ENCODE data around the gene SYNC.
"Not testable (repeated sequence)": the region's sequence is repeated elsewhere in the genome, so short reads cannot be mapped to it uniquely, and the experiment has no call there.

Gene SYNC

DNA sequence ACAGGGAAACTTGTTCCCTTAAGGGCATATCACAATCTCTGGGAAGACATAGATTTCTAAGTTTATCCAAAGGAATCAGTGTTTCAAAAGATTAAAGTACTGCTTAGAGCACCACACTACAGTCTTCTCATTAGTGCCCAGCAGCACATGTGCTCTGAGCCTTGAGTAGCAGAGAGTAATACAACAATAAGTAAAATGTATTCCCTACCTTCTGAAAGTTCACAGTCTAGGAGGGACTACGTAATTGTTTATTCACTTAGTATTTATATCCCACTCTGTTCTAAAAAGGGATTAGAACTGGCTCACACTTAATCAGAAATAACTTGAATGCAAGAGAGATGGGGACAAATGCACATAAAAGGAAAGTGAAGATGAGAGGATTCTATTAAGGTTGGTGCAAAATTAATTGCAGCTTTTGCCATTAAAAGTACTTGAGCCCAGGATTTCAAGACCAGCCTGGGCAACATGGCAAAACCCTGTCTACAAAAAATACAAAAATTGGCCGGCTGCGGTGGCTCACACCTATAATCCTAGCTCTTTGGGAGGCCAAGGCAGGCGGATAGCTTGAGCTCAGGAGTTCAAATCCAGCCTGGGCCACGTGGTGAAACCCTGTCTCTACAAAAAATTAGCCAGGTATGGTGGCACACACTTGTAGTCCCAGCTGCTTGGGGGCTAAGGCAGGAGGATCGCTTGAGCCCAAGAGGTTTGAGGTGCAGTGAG, 9.0 kb downstream of the SYNC start:
- FAIRE-seq (no peak), DNase-seq (ENCODE audit: low spot score) (no peak)

DNA sequence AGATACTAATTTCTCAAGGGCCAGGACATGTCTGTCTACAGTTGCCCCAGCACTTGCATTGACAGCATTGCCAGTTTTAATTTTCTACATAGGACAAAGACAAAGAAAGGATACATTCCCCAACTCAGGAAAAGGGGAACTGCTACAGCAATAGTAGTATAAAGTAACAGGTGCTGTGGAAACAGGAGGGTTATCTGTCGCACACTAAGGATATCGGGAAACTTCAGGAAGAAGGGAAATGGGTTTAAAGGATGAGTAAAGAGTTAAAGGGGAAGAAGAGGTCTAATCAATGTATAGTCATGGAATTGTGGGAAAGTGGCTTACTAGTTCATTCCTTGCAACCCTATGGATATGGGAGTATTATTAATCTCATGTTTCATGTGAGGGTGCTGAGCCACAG, 16.2 kb downstream of the SYNC start:
- DNase-seq (ENCODE audit: low spot score) (no peak), FAIRE-seq (no peak)

DNA sequence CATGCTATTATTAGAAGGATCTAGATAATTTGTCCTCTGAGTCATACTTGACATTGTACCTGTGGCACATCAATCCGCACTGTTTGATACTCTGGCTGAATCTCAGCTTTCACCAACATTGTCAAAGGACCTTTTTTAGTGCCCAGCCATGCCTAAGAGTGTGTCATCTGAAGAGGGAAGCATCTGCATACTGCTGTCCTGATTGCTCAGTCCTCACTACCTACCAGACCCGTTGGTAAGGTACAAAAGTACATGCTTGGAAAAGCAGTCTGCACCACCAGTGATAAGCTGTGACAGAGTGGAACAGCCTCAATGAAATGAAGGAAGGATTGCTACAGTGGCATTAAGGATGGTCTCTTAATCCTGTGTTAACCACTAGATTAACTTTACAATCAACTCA, 17.1 kb downstream of the SYNC start:
- FAIRE-seq, result no peak
- no peak for DNase-seq (ENCODE audit: low spot score)

DNA sequence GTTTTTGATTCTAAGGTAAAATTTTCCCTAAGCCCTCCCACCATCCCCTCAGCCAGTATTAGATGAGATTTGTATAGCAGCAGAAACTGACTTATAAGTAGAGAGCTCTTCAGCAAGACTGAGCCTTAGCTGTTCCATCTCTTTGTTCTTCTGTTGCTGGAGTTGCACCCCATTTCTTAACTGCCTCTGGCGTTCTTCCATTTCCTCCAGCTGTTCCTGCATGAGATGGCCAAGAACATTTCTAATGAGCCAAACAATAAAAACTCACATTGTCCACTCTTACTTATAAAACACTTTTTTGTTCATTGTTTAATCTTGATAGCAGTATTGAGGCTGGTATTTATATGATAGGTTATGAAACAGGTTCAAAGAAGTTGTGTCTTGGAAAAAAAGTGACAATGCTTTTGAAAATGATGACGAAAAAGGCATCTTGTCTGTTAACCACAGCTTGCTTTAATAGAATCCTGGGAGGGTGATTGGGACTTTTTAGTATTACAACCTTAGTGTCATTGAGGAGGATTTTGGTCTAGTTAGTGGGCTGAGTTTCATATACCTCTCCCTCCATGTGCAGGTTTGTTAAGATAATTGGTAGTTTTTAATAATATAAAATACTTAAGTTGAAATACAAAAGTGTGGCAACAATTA, 18.3 kb downstream of the SYNC start:
- DNase-seq (ENCODE audit: low spot score) (no peak), FAIRE-seq (no peak)

DNA sequence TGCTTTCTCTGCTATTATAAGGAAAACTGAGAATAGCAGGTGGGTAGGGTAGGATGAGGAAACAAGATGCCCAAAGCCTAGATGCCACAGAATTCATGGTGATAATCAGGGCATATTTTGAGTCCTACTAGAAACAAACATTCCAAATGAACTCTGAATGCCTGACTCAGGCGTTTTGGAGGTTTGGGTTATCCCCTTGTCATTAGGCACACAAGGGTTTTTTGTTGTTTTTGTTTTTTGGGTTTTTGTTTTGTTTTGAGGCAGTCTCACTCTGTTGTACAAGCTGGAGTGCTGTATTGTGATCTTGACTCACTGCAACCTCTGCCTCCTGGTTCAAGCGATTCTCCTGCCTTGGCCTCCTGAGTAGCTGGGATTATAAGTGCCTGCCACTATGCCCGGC, 19.2 kb downstream of the SYNC start:
- FAIRE-seq (no peak), DNase-seq (ENCODE audit: low spot score) (no peak)

DNA sequence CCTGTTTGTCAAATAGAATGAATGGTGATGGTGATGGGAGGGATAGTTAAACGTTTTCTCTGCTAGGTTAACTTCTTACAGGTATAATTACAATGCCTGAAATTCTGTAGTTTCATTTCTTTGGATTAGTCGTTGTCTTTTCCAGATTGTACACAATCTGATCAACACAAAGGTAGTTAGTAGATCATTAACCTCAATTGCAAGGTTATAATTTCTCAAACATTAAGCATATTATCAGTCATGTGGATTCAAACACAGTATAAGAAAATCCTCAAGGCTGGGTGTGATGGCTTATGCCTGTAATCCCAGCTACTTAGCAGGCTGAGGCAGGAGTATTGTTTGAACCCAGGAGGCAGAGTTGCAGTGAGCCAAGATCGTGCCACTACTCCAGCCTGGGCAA, 20.6 kb downstream of the SYNC start:
- FAIRE-seq, result no peak
- no peak for DNase-seq (ENCODE audit: low spot score)

DNA sequence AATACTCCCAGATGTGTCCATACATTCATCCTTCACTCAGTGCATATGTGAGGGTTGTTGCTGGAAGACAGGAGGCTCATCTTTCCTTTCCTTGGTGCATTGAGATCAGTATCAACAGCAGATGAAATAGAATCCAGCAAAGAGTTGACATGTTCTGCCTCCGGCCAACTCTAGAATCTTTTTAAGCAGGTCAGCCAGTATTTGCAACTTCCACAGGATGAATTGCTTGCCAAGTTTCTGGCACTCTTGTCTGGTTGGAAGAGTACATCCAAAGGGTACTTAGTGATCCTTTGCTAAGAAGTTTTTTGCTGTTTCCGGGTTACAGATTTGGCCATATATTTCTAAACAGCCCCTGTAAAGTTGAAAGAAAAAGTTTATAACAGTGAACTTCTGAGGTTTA, 21.1 kb downstream of the SYNC start:
- no peak for DNase-seq (ENCODE audit: low spot score)
- FAIRE-seq, result no peak

DNA sequence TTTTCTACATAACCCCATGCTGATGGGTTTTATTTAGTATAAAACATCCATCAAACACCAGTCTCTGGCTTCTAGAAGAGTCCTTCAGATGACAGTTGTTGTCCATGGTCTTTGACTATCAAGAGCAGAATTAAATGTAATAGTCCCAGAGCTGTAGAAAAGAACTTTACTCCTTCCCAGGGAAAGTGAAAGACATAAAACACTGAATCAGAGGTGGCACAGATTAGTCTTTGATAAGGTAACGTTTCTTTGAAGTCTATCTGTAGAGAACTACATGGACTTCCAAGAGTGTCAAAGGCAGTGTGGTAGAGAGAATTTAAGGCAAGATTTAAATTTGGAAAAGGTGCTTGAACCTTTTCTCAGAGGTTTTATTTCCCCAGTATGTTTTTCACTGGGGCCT, 21.9 kb downstream of the SYNC start:
- DNase-seq (ENCODE audit: low spot score), result no peak
- FAIRE-seq, result no peak

DNA sequence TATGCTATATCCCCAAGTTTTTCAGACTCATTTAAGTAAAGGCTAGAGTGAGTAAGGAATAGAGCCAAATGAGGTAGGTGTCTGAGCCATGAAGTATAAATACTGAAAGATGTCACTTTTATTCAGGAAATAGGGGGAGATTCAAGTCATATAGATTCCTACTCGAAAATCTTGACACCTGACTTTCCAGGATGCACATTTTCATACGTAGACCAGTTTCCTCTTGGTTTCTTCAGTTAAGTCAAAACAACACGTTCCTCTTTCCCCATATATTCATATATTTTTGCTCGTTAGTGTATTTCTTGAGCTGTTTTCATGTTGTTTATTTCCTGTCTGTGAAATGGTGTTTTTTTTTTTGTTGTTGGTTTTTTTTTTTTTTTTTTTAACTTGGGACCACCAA, 22.6 kb downstream of the SYNC start:
- not testable (repeated sequence) for DNase-seq (ENCODE audit: low spot score); FAIRE-seq

DNA sequence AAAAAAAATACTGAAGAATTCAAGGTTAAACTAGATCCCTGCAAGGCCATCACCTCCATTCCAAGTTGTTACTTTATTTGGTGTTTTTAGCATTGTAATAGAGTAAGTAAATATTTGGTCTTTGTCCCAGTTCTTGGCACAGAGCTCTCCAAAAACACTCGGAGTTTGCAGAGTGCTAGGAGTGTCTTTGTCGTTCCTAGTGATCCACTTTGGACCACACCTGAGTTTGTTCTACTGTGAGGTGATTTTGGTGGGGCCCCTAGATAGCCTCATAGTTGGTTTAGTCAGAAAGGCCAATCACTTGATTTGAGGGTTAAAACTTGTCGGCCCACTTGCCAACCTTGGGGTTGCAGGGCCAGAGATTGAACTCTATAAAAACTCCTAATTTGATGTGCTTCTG, 25.6 kb downstream of the SYNC start:
- no peak for DNase-seq (ENCODE audit: low spot score)
- no peak for FAIRE-seq

DNA sequence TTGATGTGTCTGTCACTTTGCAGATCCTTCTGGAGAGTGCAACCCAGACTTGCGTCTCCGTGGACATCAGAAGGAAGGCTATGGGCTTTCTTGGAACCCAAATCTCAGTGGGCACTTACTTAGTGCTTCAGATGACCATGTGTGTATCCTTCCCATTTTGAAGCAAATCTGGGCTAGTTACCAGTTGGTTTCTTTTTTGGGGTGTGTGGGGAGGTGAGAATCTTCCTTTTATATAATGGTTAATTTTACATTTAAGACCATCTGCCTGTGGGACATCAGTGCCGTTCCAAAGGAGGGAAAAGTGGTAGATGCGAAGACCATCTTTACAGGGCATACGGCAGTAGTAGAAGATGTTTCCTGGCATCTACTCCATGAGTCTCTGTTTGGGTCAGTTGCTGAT, 33.9 kb downstream of the SYNC start:
- not testable (repeated sequence) for DNase-seq (ENCODE audit: low spot score); FAIRE-seq

DNA sequence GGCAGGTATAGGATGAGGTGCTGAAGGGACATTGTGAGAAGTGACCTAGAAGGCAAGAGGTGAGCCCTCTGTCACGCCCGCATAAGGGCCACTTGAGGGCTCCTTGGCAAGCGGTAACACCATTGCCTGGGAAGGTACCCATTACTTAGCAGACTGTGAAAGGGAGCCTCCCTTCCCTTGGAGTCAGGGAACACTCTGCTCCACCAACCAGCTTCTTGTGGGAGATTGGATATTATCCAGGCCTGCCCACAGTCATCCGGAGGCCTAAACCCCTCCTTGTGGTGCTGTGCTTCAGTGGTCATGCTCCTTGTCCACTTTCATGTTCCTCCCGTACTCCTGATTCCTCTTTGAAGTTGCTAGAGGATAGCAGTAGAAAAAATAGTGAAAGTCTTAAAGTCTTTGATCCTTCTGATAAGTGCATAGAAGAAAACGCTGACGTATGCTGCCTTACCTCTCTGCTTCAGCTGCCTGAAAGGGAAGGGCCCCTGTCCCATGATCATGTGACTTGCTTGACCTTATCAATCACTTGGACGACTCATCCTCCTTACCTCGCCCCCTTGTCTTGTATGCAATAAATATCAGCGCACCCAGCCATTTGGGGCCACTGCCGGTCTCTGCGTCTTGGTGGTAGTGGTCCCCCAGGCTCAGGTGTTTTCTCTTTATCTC, 35.5 kb downstream of the SYNC start:
- DNase-seq (ENCODE audit: low spot score) (no peak), FAIRE-seq (no peak)

DNA sequence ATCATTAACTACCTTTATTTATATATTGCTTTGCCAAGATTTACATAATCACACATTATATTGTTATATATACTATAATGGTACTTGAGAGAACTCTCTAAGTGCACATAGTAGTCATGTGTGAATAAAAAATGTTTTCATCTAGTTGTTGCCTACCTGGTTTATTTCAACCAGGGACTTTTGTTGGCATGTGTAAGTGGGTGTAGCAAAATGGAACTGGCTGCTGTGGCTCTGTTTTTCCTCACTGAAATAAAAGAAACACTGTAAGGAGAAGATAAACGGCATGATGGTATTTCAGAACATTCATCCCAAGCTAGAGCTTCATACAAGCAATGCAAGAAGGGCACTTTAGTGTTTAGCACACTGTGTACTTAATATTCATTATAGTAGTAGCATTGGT, 36.7 kb downstream of the SYNC start:
- DNase-seq (ENCODE audit: low spot score) (no peak), FAIRE-seq (no peak)

DNA sequence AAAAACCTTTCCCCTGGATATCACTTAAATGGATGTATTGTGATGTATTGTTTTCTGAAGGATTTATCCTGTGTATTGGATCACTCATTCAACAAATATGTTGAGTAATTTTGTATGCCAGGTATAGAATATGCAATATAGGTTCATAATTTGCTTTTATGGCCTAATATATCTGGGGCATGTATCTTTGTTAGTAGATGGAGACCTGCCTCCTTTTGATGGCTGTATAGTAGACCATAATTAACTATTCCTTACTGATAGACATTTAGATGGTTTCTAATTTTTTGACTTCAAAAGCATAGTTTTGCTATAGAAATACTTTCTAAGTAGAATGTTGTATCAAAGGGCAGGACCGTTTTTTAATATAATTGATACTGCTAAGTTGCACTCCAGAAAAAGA, 43.0 kb downstream of the SYNC start:
- no peak for FAIRE-seq
- DNase-seq (ENCODE audit: low spot score), result no peak

DNA sequence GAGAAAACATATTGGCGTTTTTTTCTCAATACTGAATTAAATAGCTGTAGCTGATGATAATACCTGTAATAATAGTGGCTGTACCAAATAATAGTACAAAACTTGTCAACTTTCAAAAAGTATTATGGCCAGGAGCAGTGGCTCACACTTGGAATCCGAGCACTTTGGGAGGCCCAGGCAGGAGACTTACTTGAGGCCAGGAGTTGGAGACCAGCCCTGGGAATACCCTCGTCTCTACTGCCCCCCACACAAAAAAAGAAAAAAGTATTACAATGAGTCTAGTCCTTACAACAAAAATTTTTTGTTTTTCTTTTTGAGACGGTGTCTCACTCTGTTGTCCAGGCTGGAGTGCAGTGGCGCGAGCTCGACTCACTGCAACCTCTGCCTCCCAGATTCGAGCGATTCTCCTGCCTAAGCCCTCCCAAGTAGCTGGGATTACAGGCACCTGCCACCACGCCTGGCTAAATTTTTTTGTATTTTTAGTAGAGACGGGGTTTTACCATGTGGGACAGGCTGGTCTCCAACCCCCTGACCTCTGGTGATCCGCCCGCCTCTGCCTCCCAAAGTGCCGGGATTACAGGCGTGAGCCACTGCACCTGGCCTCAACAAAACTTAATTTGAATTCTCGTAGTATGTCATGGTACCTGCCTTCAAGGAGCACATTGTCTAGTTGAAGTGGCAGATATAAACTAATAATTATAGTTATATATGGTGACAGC, 50.2 kb downstream of the SYNC start:
- no peak for FAIRE-seq
- no peak for DNase-seq (ENCODE audit: low spot score)

DNA sequence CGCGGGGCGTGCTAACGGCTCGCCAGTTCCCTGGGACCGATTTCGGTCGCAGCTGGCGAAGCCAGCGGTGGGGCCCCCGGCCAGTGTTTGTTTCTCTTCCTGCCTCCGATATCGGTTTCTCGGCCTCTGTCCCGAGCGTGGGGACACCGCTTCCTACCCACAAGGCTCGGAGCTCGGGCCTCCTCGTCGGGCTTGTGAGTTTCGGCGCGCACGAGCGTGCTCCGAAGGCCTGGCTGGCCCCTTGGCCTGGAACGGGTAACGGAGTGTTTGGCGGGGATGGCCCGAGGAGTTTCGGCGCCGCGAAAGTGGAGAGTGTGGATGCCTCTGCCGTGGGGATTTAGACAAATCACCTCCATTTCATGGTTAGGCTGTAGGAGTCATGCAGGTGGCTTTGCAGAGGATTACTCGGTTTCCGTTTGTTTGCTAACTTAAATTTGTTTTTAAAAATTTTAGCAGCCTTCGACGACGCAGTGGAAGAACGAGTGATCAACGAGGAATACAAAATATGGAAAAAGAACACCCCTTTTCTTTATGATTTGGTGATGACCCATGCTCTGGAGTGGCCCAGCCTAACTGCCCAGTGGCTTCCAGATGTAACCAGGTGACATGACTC, 51.0 kb downstream of the SYNC start:
- FAIRE-seq (no peak), DNase-seq (ENCODE audit: low spot score) (no peak)

DNA sequence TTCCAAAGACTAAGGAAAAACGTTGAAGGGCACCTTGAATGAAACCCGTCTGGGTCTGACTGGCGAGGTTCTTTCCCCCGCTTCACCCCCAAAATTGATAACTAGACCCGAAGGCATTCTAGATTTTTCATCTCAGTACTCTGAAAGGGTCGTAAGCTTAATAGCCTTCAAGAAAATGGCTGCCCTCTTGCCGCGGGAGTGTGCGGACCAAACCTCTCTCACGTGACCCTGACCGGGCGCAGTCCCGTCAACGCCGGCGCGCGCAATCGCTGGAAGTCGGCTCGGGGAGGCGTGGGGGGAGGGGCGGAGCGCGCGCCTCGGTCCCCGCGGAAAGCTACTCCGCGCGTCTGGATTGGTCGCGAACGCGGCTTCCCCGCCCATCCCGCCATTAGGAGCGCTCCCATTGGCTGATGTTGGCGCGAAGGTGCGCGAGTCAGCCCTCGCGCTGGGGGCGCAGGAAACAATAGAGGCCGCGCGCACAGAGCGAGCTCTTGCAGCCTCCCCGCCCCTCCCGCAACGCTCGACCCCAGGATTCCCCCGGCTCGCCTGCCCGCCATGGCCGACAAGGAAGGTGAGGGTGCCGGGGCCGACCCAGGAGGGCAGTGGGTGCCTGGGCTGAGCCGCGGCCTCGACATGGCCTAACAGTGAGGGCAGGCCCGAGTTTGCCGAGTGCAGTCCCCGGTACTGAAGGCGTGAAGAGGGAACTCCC, 51.7 kb downstream of the SYNC start, which contains the start of gene RBBP4:
TSS of gene RBBP4 (plus strand) at position 457 of the 709 bp plus-strand sequence. CDS start at position 556, 99 bp downstream.
- FAIRE-seq, result peak; percentile 91

DNA sequence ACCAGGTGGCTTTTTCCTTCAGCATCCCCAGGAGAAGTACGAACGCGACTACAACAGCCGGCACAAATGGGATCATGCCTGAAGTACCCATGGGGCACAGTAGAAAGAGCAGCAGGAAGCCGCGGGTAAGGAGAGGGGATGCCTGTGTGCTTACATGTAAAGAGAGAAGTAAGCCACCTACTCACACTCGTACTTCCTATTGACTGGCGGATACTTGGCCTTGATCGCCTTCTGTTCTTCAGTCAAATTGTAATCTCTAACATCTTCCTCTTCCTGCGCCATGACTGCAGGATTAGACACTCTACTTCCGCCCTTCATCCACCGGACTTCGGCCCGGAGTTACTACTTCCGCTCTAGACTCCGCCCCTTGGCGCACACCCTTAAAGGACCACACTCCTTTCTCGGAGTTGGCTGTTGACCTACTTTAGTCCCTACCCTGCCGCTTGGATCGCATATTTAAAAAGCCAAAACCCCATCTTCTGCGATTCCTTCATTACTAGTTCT, 52.3 kb downstream of the SYNC start, which contains the start of gene ZBTB8OS:
TSS of gene ZBTB8OS (minus strand) at position 303 of the 504 bp plus-strand sequence. CDS start at position 282, 21 bp downstream.
- DNase-seq (ENCODE audit: low spot score) (peak; percentile 94), FAIRE-seq (peak; percentile 63)

More for the DNA sequence above, 51.7 kb downstream of the SYNC start, which contains the start of gene RBBP4:
- DNase-seq (ENCODE audit: low spot score), result peak; percentile 99

DNA sequence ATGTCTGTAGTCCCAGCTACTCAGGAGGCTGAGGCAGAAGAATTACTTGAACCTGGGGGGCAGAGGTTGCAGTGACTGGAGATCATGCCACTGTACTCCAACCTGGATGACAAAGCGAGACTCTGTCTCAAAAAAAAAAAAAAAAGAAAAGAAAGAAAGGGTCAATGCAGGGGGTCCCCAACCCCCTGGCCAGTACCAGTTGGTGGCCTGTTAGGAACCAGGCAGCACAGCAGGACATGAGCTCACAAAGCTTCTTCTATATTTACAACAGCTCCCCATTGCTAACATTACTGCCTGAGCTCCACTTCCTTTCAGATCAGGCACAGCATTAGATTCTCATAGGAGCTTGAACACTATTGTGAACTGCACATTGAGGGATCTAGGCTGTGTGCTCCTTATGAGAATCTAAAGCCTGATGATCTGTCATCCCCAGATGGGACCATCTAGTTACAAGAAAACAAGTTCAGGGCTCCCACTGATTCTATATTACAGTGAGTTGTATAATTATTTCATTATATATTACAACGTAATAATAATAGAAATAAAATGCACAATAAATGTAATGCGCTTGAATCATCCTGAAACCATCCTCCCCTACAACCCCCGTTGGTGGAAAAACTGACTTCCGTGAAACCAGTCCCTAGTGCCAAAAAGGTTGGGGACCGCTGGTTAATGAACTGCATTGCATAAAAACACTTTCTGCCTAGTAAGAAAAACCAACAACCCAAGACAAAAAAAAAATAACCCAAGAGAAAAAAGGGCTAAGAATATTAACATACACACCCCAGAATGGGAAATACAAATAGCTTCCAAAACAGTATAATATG, 55.0 kb downstream of the SYNC start:
- FAIRE-seq, result no peak
- no peak for DNase-seq (ENCODE audit: low spot score)

DNA sequence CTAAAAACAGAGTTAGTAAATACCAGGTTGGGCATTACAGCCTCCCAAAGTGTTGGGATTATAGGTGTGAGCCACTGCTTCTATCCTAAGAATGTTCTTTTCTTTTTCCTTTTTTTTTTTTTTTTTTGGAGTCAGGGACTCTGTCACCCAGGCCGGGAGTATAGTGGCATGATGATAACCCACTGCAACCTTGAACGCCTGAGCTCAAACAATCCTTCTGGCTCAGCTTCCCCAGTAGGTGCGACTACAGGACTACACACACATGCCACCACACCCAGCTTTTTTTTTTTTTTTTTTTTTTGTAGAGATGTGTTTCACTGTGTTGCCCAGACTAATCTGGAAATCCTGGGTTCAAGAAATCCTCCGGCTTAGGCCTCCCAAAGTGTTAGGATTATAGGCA, 58.1 kb downstream of the SYNC start:
- no peak for DNase-seq (ENCODE audit: low spot score)
- FAIRE-seq, result no peak

Data from urothelium cell line (cell line).